HuH-7 (cell line): ENCODE measurements around the gene ICAM4.
"Not testable (repeated sequence)": the region's sequence is repeated elsewhere in the genome, so short reads cannot be mapped to it uniquely, and the experiment has no call there.

Experiments
- DNase-seq: peaks from one replicate; pipeline ENCODE4 v3.0.0; 2011; ENCODE audit warnings: low spot score

ICAM4 gene

GRCh38 chr19:10286803-10287737, at the start of gene ICAM4:
Gene ICAM4, plus strand, starts transcription at chr19:10286955. Its CDS starts 58 bp downstream, at chr19:10287013.
- DNase-seq = peak; percentile 44

GRCh38 chr19:10237702-10238101, 49.1 kb upstream of the ICAM4 start:
- no peak for DNase-seq

GRCh38 chr19:10238172-10238783, 48.5 kb upstream of the ICAM4 start:
- DNase-seq = peak; percentile 43

- DNase-seq = not testable (repeated sequence)
Observed at GRCh38 chr19:10241826-10242449, 44.8 kb upstream of the ICAM4 start.

GRCh38 chr19:10243606-10244005, 43.1 kb upstream of the ICAM4 start:
- no peak for DNase-seq

- no peak for DNase-seq
Observed at GRCh38 chr19:10245189-10245939, 41.4 kb upstream of the ICAM4 start.

- DNase-seq = no peak
Observed at GRCh38 chr19:10246511-10246910, 40.2 kb upstream of the ICAM4 start.

GRCh38 chr19:10251792-10252694, 34.7 kb upstream of the ICAM4 start, which contains the start of gene MRPL4:
Gene MRPL4, plus strand, starts transcription at chr19:10252214. Its CDS starts 40 bp downstream, at chr19:10252254.
- DNase-seq = peak; percentile 88

- no peak for DNase-seq
Observed at GRCh38 chr19:10252707-10253106, 34.0 kb upstream of the ICAM4 start.

GRCh38 chr19:10254244-10254643, 32.5 kb upstream of the ICAM4 start:
- no peak for DNase-seq

GRCh38 chr19:10255358-10255757, 31.4 kb upstream of the ICAM4 start:
- no peak for DNase-seq

- DNase-seq = no peak
Observed at GRCh38 chr19:10256551-10256950, 30.2 kb upstream of the ICAM4 start.

GRCh38 chr19:10256970-10257615, 29.7 kb upstream of the ICAM4 start:
- DNase-seq = no peak

- DNase-seq = no peak
Observed at GRCh38 chr19:10258080-10258710, 28.6 kb upstream of the ICAM4 start.

GRCh38 chr19:10259162-10259905, 27.4 kb upstream of the ICAM4 start:
- peak; percentile 78 for DNase-seq

GRCh38 chr19:10260141-10260584, 26.6 kb upstream of the ICAM4 start:
- no peak for DNase-seq

- DNase-seq = no peak
Observed at GRCh38 chr19:10262771-10263170, 24.0 kb upstream of the ICAM4 start.

GRCh38 chr19:10266706-10267105, 20.0 kb upstream of the ICAM4 start:
- DNase-seq = no peak

GRCh38 chr19:10268071-10268470, 18.7 kb upstream of the ICAM4 start:
- no peak for DNase-seq
